ENCODE data around the gene TWIST2. TPM values are rescaled to one million over a fixed set of nuclear protein-coding genes. Genes with fewer than 3 reads are reported as not detected.
A peak's percentile ranks its signal among the peaks of the same experiment; 100 is the strongest.

The TWIST2 gene
- total RNA-seq, 1 experiment from 2014 or later: 21.0 TPM

DNA sequence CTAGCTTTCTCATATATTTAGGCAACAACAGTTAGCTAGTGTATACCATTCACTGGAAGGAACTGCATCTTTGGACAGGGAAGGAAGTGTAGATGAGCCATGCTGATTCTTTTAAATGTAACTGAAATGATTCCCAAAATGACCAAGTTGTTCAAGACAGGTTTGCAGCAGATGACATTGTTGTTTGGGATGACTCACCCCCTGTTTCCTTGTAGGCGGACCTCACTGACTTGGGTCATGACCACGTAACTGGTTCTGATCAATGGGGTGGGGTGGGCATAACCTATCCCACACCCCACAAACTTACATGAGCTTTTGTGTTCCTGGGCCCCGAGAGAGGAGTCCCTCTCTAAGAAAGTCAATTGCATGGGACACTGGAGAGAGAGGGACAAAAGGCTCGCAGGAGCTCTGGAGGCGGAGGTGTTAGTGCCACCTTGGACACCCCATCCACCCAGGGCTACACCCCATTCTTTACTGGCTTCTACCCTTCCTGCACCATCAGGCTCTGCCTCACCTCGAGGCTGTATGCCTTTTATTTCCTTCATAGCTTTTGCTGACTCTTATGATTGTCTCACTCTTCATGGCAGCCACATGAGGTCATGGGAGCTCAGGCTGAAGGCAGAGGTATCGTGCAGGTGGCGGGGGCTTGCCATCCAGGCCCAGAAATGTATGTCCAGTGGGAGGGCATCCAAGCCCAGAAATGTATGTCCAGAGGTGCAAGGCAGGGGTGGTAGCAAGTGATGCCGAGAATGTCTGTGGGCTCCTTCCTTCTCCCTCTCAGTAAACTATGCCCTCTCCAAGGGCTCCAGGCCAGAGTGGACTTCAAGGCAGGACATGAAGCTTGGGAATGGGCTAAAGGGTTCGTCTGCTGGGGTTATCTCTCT is 108.0 kb downstream of the TWIST2 start:
- peak; percentile 21 for DNase-seq (ENCODE audit: low read depth)

DNA sequence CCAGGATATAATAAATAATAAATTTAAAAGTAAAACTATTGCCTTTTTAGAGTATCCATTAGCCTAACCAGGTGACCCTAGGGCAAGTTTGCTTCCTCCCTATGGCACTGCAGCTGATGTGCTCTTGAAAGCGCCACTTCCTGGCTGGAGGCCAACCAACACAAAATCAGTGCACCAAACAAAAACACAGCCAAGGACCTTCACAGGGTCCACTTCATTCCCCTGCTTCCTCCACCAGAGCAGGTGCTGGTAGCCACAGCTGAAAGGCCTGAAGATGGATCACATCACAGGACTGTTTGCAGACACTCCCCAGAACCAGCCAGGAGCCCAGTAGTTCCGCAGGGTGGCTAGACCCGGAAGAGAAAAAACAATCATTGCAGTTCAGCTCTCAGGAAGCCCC is 108.8 kb downstream of the TWIST2 start:
- DNase-seq (ENCODE audit: low read depth): no peak

All from M059J (cell line).